SK-N-SH (cell line): ENCODE results near the gene NSD2.

Experiments used
- CHD2 ChIP-seq: fragments of 150-350 bp; IDR thresholded peaks from 2 replicates; pipeline ENCODE4 v1.6.1; 2018; ENCODE audit warnings: low read length; ENCODE audit not compliant: partially characterized antibody
- GABPA ChIP-seq: IDR thresholded peaks from 2 replicates; pipeline ENCODE4 v1.4.0; 2012; ENCODE audit warnings: low read depth, mild to moderate bottlenecking
- POLR2AphosphoS5 ChIP-seq: IDR thresholded peaks from 2 replicates; pipeline ENCODE4 v1.6.1; 2012; ENCODE audit warnings: low read depth, low read length
- RFX5 ChIP-seq: IDR thresholded peaks from 2 replicates; pipeline ENCODE4 v1.6.1; 2012; ENCODE audit warnings: mild to moderate bottlenecking, improper control_type of control experiment, low read length
- RXRA ChIP-seq: IDR thresholded peaks from 2 replicates; pipeline ENCODE4 v1.4.0; 2012; ENCODE audit warnings: low read depth, mild to moderate bottlenecking, borderline replicate concordance
- SMC3 ChIP-seq: IDR thresholded peaks from 2 replicates; pipeline ENCODE4 v1.6.1; 2012; ENCODE audit warnings: low read depth, low read length, improper control_type of control experiment
- TF ChIP-seq, protein P1 (sequence below): fragments of 200-600 bp; sonication (generic); IDR thresholded peaks from 2 replicates; pipeline ENCODE4 v1.6.1; 2017; ENCODE audit warnings: antibody characterized with exemption, mild to moderate bottlenecking, moderate library complexity
- TF ChIP-seq, protein P2 (sequence below): IDR thresholded peaks from 2 replicates; pipeline ENCODE4 v1.6.1; 2012; ENCODE audit warnings: mild to moderate bottlenecking, low read depth, low read length, moderate library complexity

DNA sequence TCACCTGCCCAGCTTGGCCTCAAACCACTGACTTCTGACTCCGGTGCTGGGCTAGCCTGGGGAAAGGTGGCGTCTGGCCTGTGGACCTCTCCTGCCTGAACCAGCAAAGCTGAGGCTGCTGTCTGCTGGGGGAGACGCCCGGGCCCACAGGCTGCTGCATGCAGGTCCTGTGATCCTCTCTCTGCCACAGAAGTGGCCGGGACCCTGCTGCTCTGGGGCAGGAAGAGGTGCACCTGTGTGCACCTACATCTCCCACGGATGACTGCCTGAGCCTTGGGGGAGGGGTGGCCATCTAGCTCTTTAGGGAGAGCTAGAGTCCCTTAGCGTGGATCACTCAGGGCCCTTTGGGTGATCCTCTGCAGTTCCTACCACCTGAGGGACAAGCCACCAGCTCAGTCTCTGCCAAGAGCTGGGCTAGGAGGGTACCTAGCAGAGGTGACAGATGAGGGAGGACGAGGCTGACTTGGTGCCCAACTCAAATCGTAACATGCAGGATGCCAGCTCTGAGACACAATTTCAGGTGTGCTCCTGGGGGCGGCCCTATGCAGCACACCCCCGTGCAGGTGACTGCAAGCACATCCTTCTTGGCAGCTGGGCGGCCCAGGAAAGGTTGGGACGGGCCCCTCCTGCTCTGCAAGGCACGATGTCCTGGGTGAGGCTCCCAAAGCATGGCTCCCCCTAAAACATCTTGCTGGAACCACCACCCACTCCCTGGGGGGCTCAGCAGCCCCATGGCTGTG is 37.7 kb upstream of the NSD2 start:
- TF ChIP-seq RXRA (no peak), SMC3 (no peak), POLR2AphosphoS5 (no peak), CHD2 (no peak), RFX5 (no peak), GABPA (no peak)
- TF ChIP-seq, protein P1, sequence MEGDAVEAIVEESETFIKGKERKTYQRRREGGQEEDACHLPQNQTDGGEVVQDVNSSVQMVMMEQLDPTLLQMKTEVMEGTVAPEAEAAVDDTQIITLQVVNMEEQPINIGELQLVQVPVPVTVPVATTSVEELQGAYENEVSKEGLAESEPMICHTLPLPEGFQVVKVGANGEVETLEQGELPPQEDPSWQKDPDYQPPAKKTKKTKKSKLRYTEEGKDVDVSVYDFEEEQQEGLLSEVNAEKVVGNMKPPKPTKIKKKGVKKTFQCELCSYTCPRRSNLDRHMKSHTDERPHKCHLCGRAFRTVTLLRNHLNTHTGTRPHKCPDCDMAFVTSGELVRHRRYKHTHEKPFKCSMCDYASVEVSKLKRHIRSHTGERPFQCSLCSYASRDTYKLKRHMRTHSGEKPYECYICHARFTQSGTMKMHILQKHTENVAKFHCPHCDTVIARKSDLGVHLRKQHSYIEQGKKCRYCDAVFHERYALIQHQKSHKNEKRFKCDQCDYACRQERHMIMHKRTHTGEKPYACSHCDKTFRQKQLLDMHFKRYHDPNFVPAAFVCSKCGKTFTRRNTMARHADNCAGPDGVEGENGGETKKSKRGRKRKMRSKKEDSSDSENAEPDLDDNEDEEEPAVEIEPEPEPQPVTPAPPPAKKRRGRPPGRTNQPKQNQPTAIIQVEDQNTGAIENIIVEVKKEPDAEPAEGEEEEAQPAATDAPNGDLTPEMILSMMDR = no peak
- TF ChIP-seq, protein P2, sequence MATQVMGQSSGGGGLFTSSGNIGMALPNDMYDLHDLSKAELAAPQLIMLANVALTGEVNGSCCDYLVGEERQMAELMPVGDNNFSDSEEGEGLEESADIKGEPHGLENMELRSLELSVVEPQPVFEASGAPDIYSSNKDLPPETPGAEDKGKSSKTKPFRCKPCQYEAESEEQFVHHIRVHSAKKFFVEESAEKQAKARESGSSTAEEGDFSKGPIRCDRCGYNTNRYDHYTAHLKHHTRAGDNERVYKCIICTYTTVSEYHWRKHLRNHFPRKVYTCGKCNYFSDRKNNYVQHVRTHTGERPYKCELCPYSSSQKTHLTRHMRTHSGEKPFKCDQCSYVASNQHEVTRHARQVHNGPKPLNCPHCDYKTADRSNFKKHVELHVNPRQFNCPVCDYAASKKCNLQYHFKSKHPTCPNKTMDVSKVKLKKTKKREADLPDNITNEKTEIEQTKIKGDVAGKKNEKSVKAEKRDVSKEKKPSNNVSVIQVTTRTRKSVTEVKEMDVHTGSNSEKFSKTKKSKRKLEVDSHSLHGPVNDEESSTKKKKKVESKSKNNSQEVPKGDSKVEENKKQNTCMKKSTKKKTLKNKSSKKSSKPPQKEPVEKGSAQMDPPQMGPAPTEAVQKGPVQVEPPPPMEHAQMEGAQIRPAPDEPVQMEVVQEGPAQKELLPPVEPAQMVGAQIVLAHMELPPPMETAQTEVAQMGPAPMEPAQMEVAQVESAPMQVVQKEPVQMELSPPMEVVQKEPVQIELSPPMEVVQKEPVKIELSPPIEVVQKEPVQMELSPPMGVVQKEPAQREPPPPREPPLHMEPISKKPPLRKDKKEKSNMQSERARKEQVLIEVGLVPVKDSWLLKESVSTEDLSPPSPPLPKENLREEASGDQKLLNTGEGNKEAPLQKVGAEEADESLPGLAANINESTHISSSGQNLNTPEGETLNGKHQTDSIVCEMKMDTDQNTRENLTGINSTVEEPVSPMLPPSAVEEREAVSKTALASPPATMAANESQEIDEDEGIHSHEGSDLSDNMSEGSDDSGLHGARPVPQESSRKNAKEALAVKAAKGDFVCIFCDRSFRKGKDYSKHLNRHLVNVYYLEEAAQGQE = no peak
